K562 (cell line): ENCODE results near the gene TRAPPC2B. TPM values are rescaled to one million over a fixed set of nuclear protein-coding genes. Genes with fewer than 3 reads are reported as not detected.

Source experiments
- ATAC-seq: fragments of 200-7000 bp; cut with Tn5 transposase; 3 replicates; pipeline ENCODE4 v1.9.1; 2020; ENCODE audit warnings: moderate library complexity
- BruUV-seq: library from RNA; stranded (reverse); fragments of 400-500 nt; replicated peaks from 2 replicates; lab custom pipeline; 2021; lab: Mats Ljungman, UMichigan
- CTCF ChIA-PET: fragments of 300-600 bp; formaldehyde crosslinking; extraction: SDS; loops from one replicate; lab custom pipeline; 2021; ENCODE audit warnings: low intra/inter-chr PET ratio; lab: Yijun Ruan, JAX
- POLR2A ChIA-PET: fragments of 300-600, 350-650 bp; sonication (Branson Sonifier 250); formaldehyde crosslinking; extraction: SDS; loops from one replicate; lab custom pipeline; 2021; ENCODE audit warnings: antibody characterized with exemption, inconsistent platforms; lab: Yijun Ruan, JAX
- DNase-seq, 4 experiments: peaks; one replicate each; pipeline versions ENCODE4 v3.0.0 to v3.0.0-alpha.2; 2011 to 2018; ENCODE audit warnings: low spot score in 3 of 4, mixed read lengths in 3 of 4; ENCODE audit errors: extremely low read depth in 1 of 4
- FAIRE-seq: peaks from 2 replicates; lab custom pipeline; 2011; peaks lifted over from hg19 to GRCh38; lab: Jason Lieb, UNC
- H2AFZ ChIP-seq: 2 replicates; pipeline ENCODE4 v1.6.0; 2011; ENCODE audit warnings: low read depth, low read length, control low read depth, inconsistent platforms
- H3K27ac ChIP-seq: fragments of 200-600 bp; 3 replicates; pipeline ENCODE4 v1.8.0; 2011; ENCODE audit warnings: low read depth, mild to moderate bottlenecking, control low read depth, inconsistent platforms, low read length, moderate library complexity, mixed read lengths; ENCODE audit errors: extremely low read depth
- H3K27me3 ChIP-seq, 2 experiments: fragments of 300-600 bp in 1 of 2; 2 replicates in 1 of 2; 3 replicates in 1 of 2; pipeline versions ENCODE4 v1.6.0 to v1.8.0; 2011; ENCODE audit warnings: inconsistent platforms in 2 of 2, low read length in 2 of 2, mild to moderate bottlenecking in 1 of 2, mixed read lengths in 1 of 2, moderate library complexity in 1 of 2; ENCODE audit not compliant: control insufficient read depth in 2 of 2, insufficient read depth in 2 of 2
- H3K36me3 ChIP-seq: fragments of 300-600 bp; 3 replicates; pipeline ENCODE4 v1.8.0; 2011; ENCODE audit warnings: mild to moderate bottlenecking, low read length, inconsistent platforms; ENCODE audit not compliant: control insufficient read depth, insufficient read depth
- H3K4me1 ChIP-seq, 2 experiments: fragments of 200-600 bp in 1 of 2; replicated peaks in 1 of 2; 2 replicates in 1 of 2; 3 replicates in 1 of 2; pipeline versions ENCODE4 v1.5.1 to v1.8.0; 2011; ENCODE audit warnings: inconsistent platforms in 2 of 2, low read length in 2 of 2, mild to moderate bottlenecking in 1 of 2, mixed read lengths in 1 of 2, moderate library complexity in 1 of 2; ENCODE audit not compliant: control insufficient read depth in 2 of 2, insufficient read depth in 2 of 2
- H3K4me2 ChIP-seq: 2 replicates; pipeline ENCODE4 v1.6.1; 2011; ENCODE audit warnings: low read length, control low read depth, inconsistent platforms, mixed read lengths; ENCODE audit not compliant: insufficient read depth
- H3K4me3 ChIP-seq: fragments of 200-600 bp; sonication (generic), shearing (Covaris generic); 2 replicates; pipeline ENCODE4 v1.5.1; 2016; ENCODE audit warnings: control low read depth, inconsistent platforms
- H3K79me2 ChIP-seq: fragments of 200-600 bp; 3 replicates; pipeline ENCODE4 v1.8.0; 2011; ENCODE audit warnings: low read length, inconsistent platforms; ENCODE audit not compliant: control insufficient read depth, insufficient read depth
- H3K9ac ChIP-seq, 2 experiments: 2 replicates each; pipeline versions ENCODE4 v1.6.0 to v1.6.1; 2011; ENCODE audit warnings: low read depth in 2 of 2, low read length in 2 of 2, control low read depth in 1 of 2, inconsistent platforms in 1 of 2, mild to moderate bottlenecking in 1 of 2, mixed read lengths in 1 of 2; ENCODE audit not compliant: insufficient read depth in 1 of 2
- H3K9me1 ChIP-seq: one replicate; pipeline ENCODE4 v1.6.0; 2011; ENCODE audit warnings: inconsistent platforms, mild to moderate bottlenecking, low read length, moderate library complexity; ENCODE audit not compliant: control insufficient read depth, insufficient read depth
- H3K9me3 ChIP-seq: replicated peaks from 2 replicates; pipeline ENCODE4 v1.5.1; 2011; ENCODE audit warnings: low read depth, low read length, inconsistent platforms; ENCODE audit not compliant: control insufficient read depth, insufficient read depth
- H4K20me1 ChIP-seq: replicated peaks from 2 replicates; pipeline ENCODE4 v1.6.1; 2011; ENCODE audit warnings: low read length, inconsistent platforms, mixed read lengths; ENCODE audit not compliant: control insufficient read depth, insufficient read depth
- ELF2 ChIP-seq: fragments of 250-450 bp; sonication (Bioruptor Pico); IDR thresholded peaks from 2 replicates; pipeline ENCODE4 v1.5.0; 2021; ENCODE audit warnings: mild to moderate bottlenecking
- NCOR1 ChIP-seq: fragments of 450-650 bp; IDR thresholded peaks from 2 replicates; pipeline ENCODE4 v1.6.1; 2016; ENCODE audit warnings: mild to moderate bottlenecking, moderate library complexity
- POLR2B ChIP-seq: fragments of 450-650 bp; IDR thresholded peaks from 2 replicates; pipeline ENCODE4 v1.6.1; 2018; ENCODE audit warnings: low read depth; ENCODE audit not compliant: partially characterized antibody
- ZFP36 ChIP-seq: fragments of 150-350 bp; IDR thresholded peaks from 2 replicates; pipeline ENCODE4 v1.6.1; 2018; ENCODE audit warnings: low read length, low read depth; ENCODE audit not compliant: partially characterized antibody
- WGBS: fragments of 100-300 bp; shearing (Covaris generic); methylation state at CpG from one replicate; pipeline ENCODE4 v1.1.6; 2016; ENCODE audit warnings: low coverage, mixed read lengths; ENCODE audit not compliant: insufficient coverage; ENCODE audit errors: missing lambda C conversion rate; 5-methylcytosine and 5-hydroxymethylcytosine counted together
- in situ Hi-C: fragments of 300-500 bp; cut with MboI; formaldehyde crosslinking; loops from 4 replicates; pipeline ENCODE4 v1.15.0; 2018; ENCODE audit warnings: inconsistent platforms, mixed read lengths
- intact Hi-C: fragments of 100-400 bp; cut with micrococcal nuclease; formaldehyde crosslinking; loops from 2 replicates; pipeline ENCODE4 v1.14.2; 2022
- polyA plus RNA-seq, 8 experiments: library from polyadenylated mRNA; depleted of rRNA in 4 of 8; stranded (reverse) in 5 of 8; unstranded in 3 of 8; fragments of >200 nt; fragmentation: Nextera tagmentation in 2 of 8; fragmentation: Illumina TruSeq in 1 of 8; extraction: Ambion mirVana in 2 of 8; extraction: Trizol in 1 of 8; gene quantifications; 2 replicates each; pipeline versions ENCODE4 v1.2.1 to v1.2.3, GENCODE V29; 2011 to 2014; ENCODE audit warnings: inconsistent platforms in 1 of 8, missing spikeins in 1 of 8
- total RNA-seq, 7 experiments: library from RNA; depleted of rRNA in 6 of 7; stranded (reverse); fragments of >200 nt in 6 of 7; fragmentation: Illumina TruSeq in 2 of 7; extraction: Trizol in 2 of 7; gene quantifications; 2 replicates each; pipeline versions ENCODE4 v1.2.1 to v1.2.3, GENCODE V29; 2011 to 2021; ENCODE audit warnings: low replicate concordance in 1 of 7
- TF ChIP-seq, protein P1 (sequence below): fragments of 450-650 bp; formaldehyde crosslinking; conservative IDR thresholded peaks from 2 replicates; pipeline ENCODE4 v1.4.0; 2022; ENCODE audit warnings: mild to moderate bottlenecking, missing genetic modification characterization
- TF ChIP-seq, protein P2 (sequence below): fragments of 250-450 bp; sonication (Bioruptor Pico); IDR thresholded peaks from 2 replicates; pipeline ENCODE4 v1.8.0; 2021; ENCODE audit warnings: moderate library complexity, mild to moderate bottlenecking, inconsistent platforms

Gene TRAPPC2B
- total and polyA plus RNA-seq, 9 of the 15 experiments (the other 6 are each of a cell fraction or from before 2014, with no cell fraction given): 2.2 to 20.4 (median 4.6) TPM

DNA sequence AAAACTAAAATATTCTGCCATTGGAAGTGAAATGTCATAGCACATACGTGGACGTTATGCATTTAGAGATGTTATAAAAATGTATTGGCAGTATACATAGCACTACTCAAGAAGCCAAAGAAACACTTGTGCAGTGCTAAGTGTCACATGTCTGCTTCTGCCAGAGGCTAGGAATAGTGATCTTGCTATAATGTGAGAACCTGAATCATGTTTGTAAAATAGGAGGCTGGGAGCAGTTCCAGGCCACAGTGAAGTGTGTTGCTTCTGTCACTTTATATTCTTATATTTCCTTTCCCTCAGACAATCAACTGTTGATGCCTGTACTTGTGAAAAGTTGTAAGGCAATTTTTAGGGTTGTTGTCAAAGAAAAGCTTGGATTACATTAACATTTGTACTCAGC is 3.4 kb downstream of the TRAPPC2B start (continued):
- TF ChIP-seq, protein P1, sequence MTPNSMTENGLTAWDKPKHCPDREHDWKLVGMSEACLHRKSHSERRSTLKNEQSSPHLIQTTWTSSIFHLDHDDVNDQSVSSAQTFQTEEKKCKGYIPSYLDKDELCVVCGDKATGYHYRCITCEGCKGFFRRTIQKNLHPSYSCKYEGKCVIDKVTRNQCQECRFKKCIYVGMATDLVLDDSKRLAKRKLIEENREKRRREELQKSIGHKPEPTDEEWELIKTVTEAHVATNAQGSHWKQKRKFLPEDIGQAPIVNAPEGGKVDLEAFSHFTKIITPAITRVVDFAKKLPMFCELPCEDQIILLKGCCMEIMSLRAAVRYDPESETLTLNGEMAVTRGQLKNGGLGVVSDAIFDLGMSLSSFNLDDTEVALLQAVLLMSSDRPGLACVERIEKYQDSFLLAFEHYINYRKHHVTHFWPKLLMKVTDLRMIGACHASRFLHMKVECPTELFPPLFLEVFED: no peak
- TF ChIP-seq, protein P2, sequence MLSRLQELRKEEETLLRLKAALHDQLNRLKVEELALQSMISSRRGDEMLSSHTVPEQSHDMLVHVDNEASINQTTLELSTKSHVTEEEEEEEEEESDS (CRISPR knock-in tag): no peak
- TF ChIP-seq NCOR1 (no peak), ELF2 (CRISPR knock-in tag) (no peak)

DNA sequence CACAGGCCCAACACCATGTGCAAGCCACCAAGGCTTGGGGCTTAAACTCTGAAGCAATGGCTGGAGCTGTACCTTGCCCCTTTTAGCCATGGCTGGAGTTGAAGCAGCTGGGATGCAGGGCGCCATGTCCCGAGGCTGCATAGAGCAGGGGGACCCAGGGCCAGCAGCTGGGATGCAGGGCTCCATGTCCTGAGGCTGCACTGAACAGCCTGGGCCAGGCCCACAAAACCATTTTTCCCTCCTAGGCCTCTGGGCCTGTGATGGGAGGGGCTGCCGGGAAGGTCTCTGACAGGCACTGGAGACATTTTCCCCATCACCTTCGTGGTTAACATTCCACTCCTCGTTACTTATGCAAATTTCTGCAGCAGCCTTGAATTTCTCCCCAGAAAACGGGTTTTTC is 10.8 kb downstream of the TRAPPC2B start:
- FAIRE-seq: no peak
- no peaks in the 10 kb centered on the region for H3K36me3 ChIP-seq
- no TSS peak for BruUV-seq
- H3K9ac ChIP-seq: no peak overlapping the region
- no peaks in the 10 kb centered on the region for H3K27me3 ChIP-seq
- POLR2A ChIA-PET: interaction anchor here (0.7 kb wide), 1 partner anchor 13 kb away, joined by 3 read pairs; no protein-coding TSS in a partner anchor
- WGBS: 3% methylated on average over 6 of the region's 6 CpGs
- H3K9me1 ChIP-seq: no peaks in the 10 kb centered on the region
- H4K20me1 ChIP-seq: no peaks in the 10 kb centered on the region
- no peaks in the 10 kb centered on the region for H3K79me2 ChIP-seq
- no peak overlapping the region for H3K4me2 ChIP-seq
- TF ChIP-seq POLR2B (no peak), ZFP36 (peak; percentile 51)
- TF ChIP-seq, all 486 proteins: peak for 1
- H3K9me3 ChIP-seq: peaks cover 2% of the 10 kb centered on the region; the same call in 1 of the 2 replicates
- H3K4me1 ChIP-seq: no peaks in the 10 kb centered on the region
- intact Hi-C loops: no loop called here
- no peak overlapping the region for H3K27ac ChIP-seq
- DNase-seq (no peak), ATAC-seq (no peak)
- H2AFZ ChIP-seq: no peak overlapping the region
- in situ Hi-C loops: no loop called here
- no peak overlapping the region for H3K4me3 ChIP-seq
- CTCF ChIA-PET: no interaction called here
